HG02610 (cell line): ENCODE data around the gene RIPK4.
"Not testable (repeated sequence)": the region's sequence is repeated elsewhere in the genome, so short reads cannot be mapped to it uniquely, and the experiment has no call there.

Source experiments
- ATAC-seq: cut with Tn5 transposase; IDR thresholded peaks from one replicate; pipeline ENCODE4 v1.9.1; 2021; ENCODE audit warnings: mild to moderate bottlenecking, moderate library complexity; ENCODE audit not compliant: unreplicated experiment

Gene RIPK4

GRCh38 chr21:41701749-41702148, 65.1 kb downstream of the RIPK4 start:
- ATAC-seq: no peak

DNA sequence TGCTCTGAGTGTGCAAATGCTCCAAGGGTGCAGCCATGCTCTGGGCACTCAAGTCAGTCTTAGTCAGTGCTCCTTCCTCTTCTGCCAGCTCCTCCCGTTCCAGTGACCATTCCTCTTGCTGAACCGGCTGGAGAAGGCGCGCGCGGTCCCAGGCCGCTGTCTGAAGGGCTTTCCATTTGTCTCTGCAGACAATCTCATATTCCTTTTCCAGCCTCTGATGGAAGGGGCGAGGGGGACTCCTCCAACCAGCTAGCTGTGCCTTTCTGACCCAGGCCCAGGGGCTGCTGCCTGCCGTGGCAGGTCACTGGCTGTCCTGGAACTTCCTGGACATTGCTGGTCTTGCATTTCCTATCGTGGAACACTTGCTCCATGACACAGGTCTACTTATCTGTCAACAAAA, 67.5 kb downstream of the RIPK4 start:
- ATAC-seq: no peak

DNA sequence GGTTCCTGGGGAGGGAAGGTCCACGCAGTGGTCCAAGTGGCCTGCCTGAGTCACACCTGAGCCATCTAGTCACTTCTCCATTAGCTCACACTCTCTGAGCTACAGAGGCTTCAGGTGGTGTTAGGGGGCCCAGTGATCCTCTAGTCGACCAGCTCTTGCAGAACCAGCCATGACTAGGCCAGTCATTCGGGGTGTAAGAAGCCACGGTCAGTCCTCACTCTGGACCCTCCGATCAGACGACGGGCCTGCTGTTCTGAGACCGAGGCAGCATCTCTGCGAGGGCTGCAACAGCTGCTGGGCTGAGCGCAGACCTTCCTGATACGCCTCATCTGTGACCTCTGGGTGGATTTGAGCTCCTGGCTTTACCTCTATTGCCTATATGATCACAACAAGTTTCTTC, 68.8 kb downstream of the RIPK4 start:
- no peak for ATAC-seq

- ATAC-seq: no peak
Measured at GRCh38 chr21:41695513-41695912, 71.3 kb downstream of the RIPK4 start.

DNA sequence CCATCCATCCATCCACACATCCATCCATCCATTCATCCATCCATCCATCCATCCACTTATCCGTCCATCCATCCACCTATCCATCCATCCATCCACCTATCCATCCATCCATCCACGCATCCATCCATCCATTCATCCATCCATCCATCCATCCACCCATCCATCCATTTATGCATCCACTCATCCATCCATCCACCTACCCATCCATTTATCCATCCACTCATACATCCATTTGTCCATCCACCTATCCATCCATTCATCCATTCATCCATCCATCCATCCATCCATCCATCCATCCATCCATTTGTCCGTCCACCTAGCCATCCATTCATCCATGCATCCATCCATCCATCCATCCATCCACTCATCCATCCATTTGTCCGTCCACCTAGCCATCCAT, 72.8 kb downstream of the RIPK4 start:
- not testable (repeated sequence) for ATAC-seq

- no peak for ATAC-seq
Measured at GRCh38 chr21:41692185-41692565, 74.7 kb downstream of the RIPK4 start.

GRCh38 chr21:41691205-41692184, 75.4 kb downstream of the RIPK4 start:
- no peak for ATAC-seq
